ENCODE measurements around the gene PPIB. TPM values are rescaled to one million over a fixed set of nuclear protein-coding genes. Genes with fewer than 3 reads are reported as not detected.

PPIB gene
- total RNA-seq (100 to 1,000 TPM; 384 to 385 TPM), polyA plus RNA-seq (715 TPM)

- ChIA-PET POLR2A (interaction anchor here (0.6 to 3.0 kb wide), 8 partner anchors 10 to 731 kb away, joined by 4 to 20 read pairs (median 8); partner anchors contain the start of genes CIAO2A, SNX1, SNX22 and TRIP4), CTCF (interaction anchor here (0.9 to 4.3 kb wide), 5 partner anchors 9 to 732 kb away, joined by 3 to 35 read pairs (median 4); partner anchors contain the start of gene TRIP4)
- H3K27me3 ChIP-seq (ENCODE audit: insufficient read depth, low read length, poor library complexity, severe bottlenecking), result no peaks in the 10 kb centered on the region
- peaks cover 12 to 32% (median 14%) of the 10 kb centered on the region in 3 donors for H3K36me3 Mint-ChIP-seq
- H3K9me3 ChIP-seq (ENCODE audit: low read length), result no peaks in the 10 kb centered on the region
- H3K9me3 Mint-ChIP-seq, result no peaks in the 10 kb centered on the region
- DNase-seq, result peak; percentile 94 to 97 (median 97)
- peaks cover 23% of the 10 kb centered on the region for H3K36me3 ChIP-seq (ENCODE audit: insufficient read depth, low read length)
- H3K27me3 Mint-ChIP-seq, result no peaks in the 10 kb centered on the region
- peaks cover 37 to 56% (median 55%) of the 10 kb centered on the region in 3 donors for H3K4me1 Mint-ChIP-seq
- peak within 1 kb of the TSS; percentile 79 to 98 (median 96) for H3K27ac Mint-ChIP-seq
- H3K4me3 ChIP-seq (ENCODE audit: low read length), result peak within 1 kb of the TSS; percentile 65
- peak within 1 kb of the TSS; percentile 88 to 97 (median 90) for H3K4me3 Mint-ChIP-seq
- H3K4me1 ChIP-seq (ENCODE audit: insufficient read depth, low read length), result peaks cover 37% of the 10 kb centered on the region
- H3K27ac ChIP-seq (ENCODE audit: low read depth, low read length), result peak within 1 kb of the TSS; percentile 77
Measured at GRCh38 chr15:64162869-64163658, at the start of gene PPIB. PPIB (minus strand) TSS chr15:64163022; CDS start chr15:64162986, 36 bp downstream.

GRCh38 chr15:64211696-64212095, 48.9 kb upstream of the PPIB start:
- H3K4me1 ChIP-seq (ENCODE audit: insufficient read depth, low read length), result no peaks in the 10 kb centered on the region
- no peak overlapping the region for H3K27ac ChIP-seq (ENCODE audit: low read depth, low read length)
- POLR2A ChIA-PET, result no interaction called here
- Mint-ChIP-seq H3K36me3 (peaks cover 7 to 58% (median 14%) of the 10 kb centered on the region in 3 donors), H3K4me1 (peaks cover 0 to 1% (median 0%) of the 10 kb centered on the region in 3 donors), H3K27me3 (no peaks in the 10 kb centered on the region), H3K4me3 (no peak overlapping the region), H3K9me3 (no peaks in the 10 kb centered on the region), H3K27ac (peak overlapping the region in 1 of 8 donors; percentile 37)
- no peak overlapping the region for H3K4me3 ChIP-seq (ENCODE audit: low read length)
- DNase-seq, result no peak
- H3K27me3 ChIP-seq (ENCODE audit: insufficient read depth, low read length, poor library complexity, severe bottlenecking), result no peaks in the 10 kb centered on the region
- no peaks in the 10 kb centered on the region for H3K36me3 ChIP-seq (ENCODE audit: insufficient read depth, low read length)
- H3K9me3 ChIP-seq (ENCODE audit: low read length), result no peaks in the 10 kb centered on the region
- CTCF ChIA-PET, result no interaction called here

DNA sequence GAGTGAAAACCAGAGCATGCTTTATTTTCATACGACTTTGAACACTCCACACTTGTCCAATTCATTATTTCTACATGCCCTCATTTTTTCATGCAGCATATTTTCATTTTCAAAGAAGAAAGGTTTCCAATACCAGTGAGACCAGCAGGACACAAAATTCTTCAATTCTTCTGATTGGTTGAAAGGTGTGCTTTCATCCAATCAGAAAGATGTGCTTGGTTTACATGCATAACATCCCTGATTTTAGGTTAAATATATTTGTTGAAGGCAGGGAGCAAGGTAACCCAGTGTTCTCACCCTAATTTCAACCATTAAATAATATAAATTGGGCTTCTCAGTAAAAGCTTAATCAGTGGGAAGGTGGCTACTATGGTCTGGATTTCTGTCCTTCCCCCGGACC, 47.5 kb upstream of the PPIB start:
- Histone ChIP-seq H3K27ac (ENCODE audit: low read depth, low read length) (no peak overlapping the region), H3K27me3 (ENCODE audit: insufficient read depth, low read length, poor library complexity, severe bottlenecking) (no peaks in the 10 kb centered on the region), H3K4me1 (ENCODE audit: insufficient read depth, low read length) (no peaks in the 10 kb centered on the region), H3K36me3 (ENCODE audit: insufficient read depth, low read length) (no peaks in the 10 kb centered on the region), H3K9me3 (ENCODE audit: low read length) (no peaks in the 10 kb centered on the region), H3K4me3 (ENCODE audit: low read length) (no peak overlapping the region)
- Mint-ChIP-seq H3K4me1 (peaks cover 0 to 1% (median 0%) of the 10 kb centered on the region in 3 donors), H3K27ac (peak overlapping the region in 1 of 8 donors; percentile 47), H3K9me3 (no peaks in the 10 kb centered on the region), H3K4me3 (no peak overlapping the region), H3K36me3 (peaks cover 7 to 51% (median 14%) of the 10 kb centered on the region in 3 donors), H3K27me3 (no peaks in the 10 kb centered on the region)
- CTCF ChIA-PET, result no interaction called here
- POLR2A ChIA-PET, result no interaction called here
- no peak for DNase-seq

GRCh38 chr15:64209680-64210334, 47.0 kb upstream of the PPIB start:
- peak in 1 of 5 donors; percentile 2 for DNase-seq
- peak overlapping the region in 1 of 8 donors; percentile 21 for H3K27ac Mint-ChIP-seq
- POLR2A ChIA-PET, result no interaction called here

GRCh38 chr15:64205202-64205601, 42.4 kb upstream of the PPIB start:
- Histone ChIP-seq H3K4me3 (ENCODE audit: low read length) (no peak overlapping the region), H3K27ac (ENCODE audit: low read depth, low read length) (peak overlapping the region; percentile 39), H3K9me3 (ENCODE audit: low read length) (no peaks in the 10 kb centered on the region), H3K4me1 (ENCODE audit: insufficient read depth, low read length) (no peaks in the 10 kb centered on the region), H3K27me3 (ENCODE audit: insufficient read depth, low read length, poor library complexity, severe bottlenecking) (no peaks in the 10 kb centered on the region), H3K36me3 (ENCODE audit: insufficient read depth, low read length) (peaks cover 6% of the 10 kb centered on the region)
- DNase-seq, result no peak
- H3K27ac Mint-ChIP-seq, result no peak overlapping the region
- no peaks in the 10 kb centered on the region for H3K27me3 Mint-ChIP-seq
- H3K36me3 Mint-ChIP-seq, result peaks cover 9 to 58% (median 19%) of the 10 kb centered on the region in 3 donors
- POLR2A ChIA-PET, result no interaction called here
- no peaks in the 10 kb centered on the region for H3K9me3 Mint-ChIP-seq
- CTCF ChIA-PET, result no interaction called here
- H3K4me3 Mint-ChIP-seq, result no peak overlapping the region
- no peaks in the 10 kb centered on the region for H3K4me1 Mint-ChIP-seq

More at GRCh38 chr15:64209680-64210334, 47.0 kb upstream of the PPIB start:
- H3K36me3 Mint-ChIP-seq, result peaks cover 7 to 55% (median 17%) of the 10 kb centered on the region in 3 donors
- Histone ChIP-seq H3K9me3 (ENCODE audit: low read length) (no peaks in the 10 kb centered on the region), H3K27ac (ENCODE audit: low read depth, low read length) (no peak overlapping the region), H3K27me3 (ENCODE audit: insufficient read depth, low read length, poor library complexity, severe bottlenecking) (no peaks in the 10 kb centered on the region), H3K4me3 (ENCODE audit: low read length) (no peak overlapping the region), H3K36me3 (ENCODE audit: insufficient read depth, low read length) (no peaks in the 10 kb centered on the region), H3K4me1 (ENCODE audit: insufficient read depth, low read length) (no peaks in the 10 kb centered on the region)
- H3K27me3 Mint-ChIP-seq, result no peaks in the 10 kb centered on the region
- CTCF ChIA-PET, result no interaction called here
- H3K4me1 Mint-ChIP-seq, result peaks cover 0 to 1% (median 0%) of the 10 kb centered on the region in 3 donors
- no peaks in the 10 kb centered on the region for H3K9me3 Mint-ChIP-seq
- H3K4me3 Mint-ChIP-seq, result no peak overlapping the region

- Histone ChIP-seq H3K27ac (ENCODE audit: low read depth, low read length) (no peak overlapping the region), H3K4me1 (ENCODE audit: insufficient read depth, low read length) (no peaks in the 10 kb centered on the region), H3K36me3 (ENCODE audit: insufficient read depth, low read length) (no peaks in the 10 kb centered on the region), H3K4me3 (ENCODE audit: low read length) (no peak overlapping the region), H3K9me3 (ENCODE audit: low read length) (no peaks in the 10 kb centered on the region), H3K27me3 (ENCODE audit: insufficient read depth, low read length, poor library complexity, severe bottlenecking) (no peaks in the 10 kb centered on the region)
- Mint-ChIP-seq H3K27me3 (no peaks in the 10 kb centered on the region), H3K9me3 (no peaks in the 10 kb centered on the region), H3K4me1 (no peaks in the 10 kb centered on the region), H3K36me3 (peaks cover 3 to 65% (median 20%) of the 10 kb centered on the region in 3 donors), H3K27ac (peak overlapping the region in 1 of 8 donors; percentile 26), H3K4me3 (no peak overlapping the region)
- no peak for DNase-seq
- POLR2A ChIA-PET, result no interaction called here
- CTCF ChIA-PET, result no interaction called here
Measured at GRCh38 chr15:64197425-64197824, 34.6 kb upstream of the PPIB start.

DNA sequence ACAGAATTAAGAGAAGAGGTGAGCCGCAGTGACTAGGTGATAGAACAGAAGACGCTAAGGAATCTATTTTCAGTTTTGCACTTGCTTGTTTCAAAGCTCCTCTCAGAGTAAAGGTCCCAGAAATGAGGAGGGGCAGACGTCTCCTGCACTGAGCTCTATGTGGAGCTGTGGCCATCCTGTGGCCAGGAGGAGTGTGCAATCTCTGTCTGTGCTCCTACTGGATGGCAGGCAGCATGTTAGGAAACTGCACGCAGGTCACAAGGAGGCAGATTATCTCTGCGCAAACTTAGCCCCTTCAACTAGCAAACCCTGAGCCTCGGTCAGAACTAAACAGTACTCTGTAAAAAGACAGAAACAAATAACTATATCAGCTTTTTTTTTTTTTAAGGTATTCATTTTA, 31.1 kb upstream of the PPIB start:
- Histone ChIP-seq H3K4me1 (ENCODE audit: insufficient read depth, low read length) (no peaks in the 10 kb centered on the region), H3K4me3 (ENCODE audit: low read length) (no peak overlapping the region), H3K27me3 (ENCODE audit: insufficient read depth, low read length, poor library complexity, severe bottlenecking) (no peaks in the 10 kb centered on the region), H3K36me3 (ENCODE audit: insufficient read depth, low read length) (no peaks in the 10 kb centered on the region), H3K27ac (ENCODE audit: low read depth, low read length) (no peak overlapping the region), H3K9me3 (ENCODE audit: low read length) (no peaks in the 10 kb centered on the region)
- Mint-ChIP-seq H3K4me1 (peaks cover 4 to 5% (median 4%) of the 10 kb centered on the region in 3 donors), H3K27ac (peak overlapping the region in 2 of 8 donors; percentile 46 to 63), H3K27me3 (no peaks in the 10 kb centered on the region), H3K36me3 (peaks cover 0 to 54% (median 21%) of the 10 kb centered on the region in 3 donors), H3K9me3 (no peaks in the 10 kb centered on the region), H3K4me3 (no peak overlapping the region)
- no peak for DNase-seq
- ChIA-PET CTCF (no interaction called here), POLR2A (no interaction called here)

Measured in CD8-positive, alpha-beta memory T cell (primary cell).